Measurements from ENCODE around the gene TASP1. TPM values are rescaled to one million over a fixed set of nuclear protein-coding genes. Genes with fewer than 3 reads are reported as not detected.

Gene TASP1
- polyA plus RNA-seq, 3 donors = 2.3 to 3.3 (median 2.6) TPM

DNA sequence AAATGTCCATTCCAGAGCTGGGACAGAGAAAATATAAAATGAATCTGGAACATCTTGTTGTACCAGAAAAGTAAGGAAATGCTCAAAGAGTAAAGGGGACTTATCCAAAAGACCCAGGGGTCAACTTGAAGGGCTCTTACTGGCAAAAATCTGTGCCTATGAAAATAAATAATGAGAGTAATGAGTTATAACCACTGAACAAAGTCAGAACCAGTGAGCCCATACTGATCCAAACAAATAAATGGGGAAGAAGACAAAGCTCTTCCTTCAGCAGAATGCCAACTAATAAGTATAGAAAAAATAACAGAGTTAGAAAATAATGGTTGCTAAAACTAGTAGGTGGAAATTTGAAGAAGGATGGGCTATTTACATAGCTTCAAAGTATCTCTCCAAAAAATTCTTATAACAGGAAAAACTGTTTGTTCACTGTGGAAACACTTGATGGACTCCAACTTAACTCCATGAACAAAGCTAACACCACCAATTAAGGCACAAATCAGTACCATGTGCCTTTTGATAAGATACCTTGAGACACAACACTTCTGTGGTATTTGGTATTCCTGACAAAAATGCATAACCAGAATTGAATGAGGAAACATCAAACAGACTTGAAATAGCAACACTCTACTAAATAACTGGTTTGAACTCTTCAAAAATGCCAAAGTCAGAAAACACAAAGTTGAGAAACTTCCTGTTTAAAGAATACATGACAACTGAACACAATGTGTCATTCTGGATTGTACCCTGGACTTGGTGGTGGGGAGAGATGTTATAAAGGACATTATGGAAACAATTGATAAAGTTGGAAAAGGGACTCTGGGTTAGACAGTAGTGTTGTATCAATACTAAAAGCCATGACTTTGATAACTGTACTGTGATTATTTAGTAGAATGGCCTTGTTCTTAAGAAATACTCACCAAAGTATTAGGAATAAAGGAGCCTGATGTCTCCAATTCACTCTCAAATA lies 220.2 kb downstream of the TASP1 start:
- Histone ChIP-seq H3K27me3 (ENCODE audit: control insufficient read depth in 2 of 2, insufficient read depth in 2 of 2, low read length in 2 of 2) (no peaks in the 10 kb centered on the region), H3K4me2 (replicated peaks; ENCODE audit: extremely low read depth, low read length, poor library complexity, severe bottlenecking) (no peak overlapping the region), H4K20me1 (ENCODE audit: insufficient read depth, low read length) (no peaks in the 10 kb centered on the region), H3K4me3 (replicated peaks in 1 of 3; ENCODE audit: low read depth in 2 of 3, low read length in 3 of 3) (no peak overlapping the region), H3K27ac (ENCODE audit: low read depth in 1 of 2, low read length in 2 of 2) (no peak overlapping the region), H3K79me2 (ENCODE audit: insufficient read depth, low read length) (no peaks in the 10 kb centered on the region), H3K9ac (ENCODE audit: insufficient read depth, low read length, poor library complexity, severe bottlenecking) (no peak overlapping the region), H3K9me3 (replicated peaks in 1 of 2; ENCODE audit: control insufficient read depth in 1 of 2, insufficient read depth in 1 of 2, low read length in 2 of 2) (no peaks in the 10 kb centered on the region), H3K36me3 (replicated peaks in 1 of 2; ENCODE audit: control insufficient read depth in 1 of 2, insufficient read depth in 2 of 2, low read length in 2 of 2) (no peaks in the 10 kb centered on the region), H3K4me1 (ENCODE audit: control insufficient read depth in 1 of 2, insufficient read depth in 2 of 2, low read length in 2 of 2) (peaks cover 0 to 4% of the 10 kb centered on the region in 2 donors), H2AFZ (ENCODE audit: insufficient read depth, low read depth, low read length, poor library complexity, severe bottlenecking) (no peak overlapping the region)
- H3K4me1 Mint-ChIP-seq = peaks cover 7% of the 10 kb centered on the region
- peak overlapping the region in 1 of 7 donors; percentile 21 for H3K27ac Mint-ChIP-seq
- intact Hi-C loops (cut with micrococcal nuclease) = no loop called here
- H3K27me3 Mint-ChIP-seq (ENCODE audit: low read depth in 3 of 3) = no peaks in the 10 kb centered on the region
- H3K4me3 Mint-ChIP-seq = no peak overlapping the region
- peaks cover 6 to 7% of the 10 kb centered on the region in 2 donors for H3K36me3 Mint-ChIP-seq
- TF ChIP-seq CTCF (IDR thresholded peaks at IDR 0.05) = no peak
- DNase-seq = no peak
- H3K9me3 Mint-ChIP-seq = no peaks in the 10 kb centered on the region

DNA sequence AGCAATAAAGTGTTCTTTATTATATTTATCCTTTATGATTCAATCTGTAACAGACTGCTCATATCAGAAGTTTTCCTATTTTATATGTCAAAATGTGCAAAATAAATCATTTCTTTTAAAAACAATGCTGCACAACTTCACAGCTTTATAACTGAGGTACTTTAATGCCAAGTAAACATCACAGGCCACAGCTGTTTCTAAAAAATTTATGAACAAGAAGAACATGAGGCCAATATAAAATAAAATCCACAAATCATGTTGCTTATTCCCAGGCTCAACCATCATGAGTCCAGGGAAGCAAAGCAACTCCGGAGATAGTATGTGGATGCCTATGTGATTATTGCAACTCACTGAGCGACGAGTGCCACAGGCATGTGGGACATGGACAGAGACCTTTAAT lies 222.2 kb downstream of the TASP1 start:
- H3K9ac ChIP-seq (ENCODE audit: insufficient read depth, low read length, poor library complexity, severe bottlenecking) = no peak overlapping the region
- Mint-ChIP-seq H3K4me3 (no peak overlapping the region), H3K9me3 (no peaks in the 10 kb centered on the region), H3K27me3 (ENCODE audit: low read depth in 3 of 3) (no peaks in the 10 kb centered on the region), H3K36me3 (peaks cover 6 to 7% of the 10 kb centered on the region in 2 donors), H3K4me1 (peaks cover 7% of the 10 kb centered on the region), H3K27ac (peak overlapping the region in 1 of 7 donors; percentile 20)
- H2AFZ ChIP-seq (ENCODE audit: insufficient read depth, low read depth, low read length, poor library complexity, severe bottlenecking) = no peak overlapping the region
- no peaks in the 10 kb centered on the region for H4K20me1 ChIP-seq (ENCODE audit: insufficient read depth, low read length)
- TF ChIP-seq CTCF (IDR thresholded peaks at IDR 0.05) = no peak
- 90% methylated on average over 2 of the region's 3 CpGs for WGBS (ENCODE audit: insufficient coverage)
- no peak for DNase-seq
- no peak overlapping the region for H3K27ac ChIP-seq (ENCODE audit: low read depth in 1 of 2, low read length in 2 of 2)
- no peaks in the 10 kb centered on the region for H3K36me3 ChIP-seq (replicated peaks in 1 of 2; ENCODE audit: control insufficient read depth in 1 of 2, insufficient read depth in 2 of 2, low read length in 2 of 2)
- intact Hi-C loops (cut with micrococcal nuclease) = no loop called here
- no peaks in the 10 kb centered on the region for H3K27me3 ChIP-seq (ENCODE audit: control insufficient read depth in 2 of 2, insufficient read depth in 2 of 2, low read length in 2 of 2)
- H3K4me3 ChIP-seq (replicated peaks in 1 of 3; ENCODE audit: low read depth in 2 of 3, low read length in 3 of 3) = no peak overlapping the region
- peaks cover 0 to 4% of the 10 kb centered on the region in 2 donors for H3K4me1 ChIP-seq (ENCODE audit: control insufficient read depth in 1 of 2, insufficient read depth in 2 of 2, low read length in 2 of 2)
- H3K9me3 ChIP-seq (replicated peaks in 1 of 2; ENCODE audit: control insufficient read depth in 1 of 2, insufficient read depth in 1 of 2, low read length in 2 of 2) = no peaks in the 10 kb centered on the region
- no peak overlapping the region for H3K4me2 ChIP-seq (replicated peaks; ENCODE audit: extremely low read depth, low read length, poor library complexity, severe bottlenecking)
- no peaks in the 10 kb centered on the region for H3K79me2 ChIP-seq (ENCODE audit: insufficient read depth, low read length)
